Heart left ventricle (tissue), 13 donors: ENCODE results near the gene GAMT.

ENCODE experiments used
- POLR2A ChIP-seq, 2 donors: fragments of 450-650 bp; IDR thresholded peaks; one replicate each; pipeline ENCODE4 v1.6.1; 2017; ENCODE audit warnings: antibody characterized with exemption in 2 of 2, mild to moderate bottlenecking in 2 of 2, moderate library complexity in 2 of 2
- TF ChIP-seq, protein P1 (sequence below), 12 donors: fragments of 200-600 bp; sonication (generic) in 4 of 12; IDR thresholded peaks; one replicate each; pipeline versions ENCODE4 v1.5.0 to v1.8.0; 2018 to 2022; ENCODE audit warnings: antibody characterized with exemption in 12 of 12, mild to moderate bottlenecking in 5 of 12
- donor health status: ischemic (EF 13 %, LVEDD 7.1; RV severe dilation, severe dysfunction).
- donor health status: DM: no; HTN: yes; CAD: no.
- donor health status: DM: no; HTN: no; CAD: no.
- donor health status: ischemic (EF 25% LVEDD 6.9; RV normal size, moderate dysfunction).
- donor health status: ischemic (EF 25% LVEDD 5.7; RV mildly dilated, moderate dysfunction).
- donor health status: ischemic (EF 35%, LVEDD 5.7; RV mildly dilated, moderate dysfunction).
- donor health status: nonischemic (EF 11% LVEDD 7.7; RV severe dilation, severe dysfunction).
- donor health status: DM: yes; HTN: yes; CAD: no.
- donor health status: PGD.
- donor health status: ischemic (EF 29% LVEDD 5.4; RV normal size, mild dysfunction).
- donor health status: nonischemic (EF 23%, LVEDD 6.1; RV moderate dilation, normal function).

- TF ChIP-seq, protein P1, sequence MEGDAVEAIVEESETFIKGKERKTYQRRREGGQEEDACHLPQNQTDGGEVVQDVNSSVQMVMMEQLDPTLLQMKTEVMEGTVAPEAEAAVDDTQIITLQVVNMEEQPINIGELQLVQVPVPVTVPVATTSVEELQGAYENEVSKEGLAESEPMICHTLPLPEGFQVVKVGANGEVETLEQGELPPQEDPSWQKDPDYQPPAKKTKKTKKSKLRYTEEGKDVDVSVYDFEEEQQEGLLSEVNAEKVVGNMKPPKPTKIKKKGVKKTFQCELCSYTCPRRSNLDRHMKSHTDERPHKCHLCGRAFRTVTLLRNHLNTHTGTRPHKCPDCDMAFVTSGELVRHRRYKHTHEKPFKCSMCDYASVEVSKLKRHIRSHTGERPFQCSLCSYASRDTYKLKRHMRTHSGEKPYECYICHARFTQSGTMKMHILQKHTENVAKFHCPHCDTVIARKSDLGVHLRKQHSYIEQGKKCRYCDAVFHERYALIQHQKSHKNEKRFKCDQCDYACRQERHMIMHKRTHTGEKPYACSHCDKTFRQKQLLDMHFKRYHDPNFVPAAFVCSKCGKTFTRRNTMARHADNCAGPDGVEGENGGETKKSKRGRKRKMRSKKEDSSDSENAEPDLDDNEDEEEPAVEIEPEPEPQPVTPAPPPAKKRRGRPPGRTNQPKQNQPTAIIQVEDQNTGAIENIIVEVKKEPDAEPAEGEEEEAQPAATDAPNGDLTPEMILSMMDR (IDR thresholded peaks at IDR 0.05) = no peak
- no peak for TF ChIP-seq POLR2A (IDR thresholded peaks at IDR 0.05)
Observed at GRCh38 chr19:1361601-1362386, 39.5 kb downstream of the GAMT start.
